Suppressor macrophage treated with lipopolysaccharide for 1 hour (primary cell): ENCODE results near the gene ZFYVE28.
"Not testable (repeated sequence)": the region's sequence is repeated elsewhere in the genome, so short reads cannot be mapped to it uniquely, and the experiment has no call there.

Source experiments
- DNase-seq, 3 donors: peaks; one replicate each; pipeline ENCODE4 v3.0.0-alpha.2; 2020 to 2022

ZFYVE28 gene

GRCh38 chr4:2446656-2447564, 28.5 kb upstream of the ZFYVE28 start:
- no peak for DNase-seq

GRCh38 chr4:2445571-2445970, 27.1 kb upstream of the ZFYVE28 start:
- DNase-seq, result no peak

- no peak for DNase-seq
Observed at GRCh38 chr4:2445130-2445529, 26.7 kb upstream of the ZFYVE28 start.

- DNase-seq, result no peak
Observed at GRCh38 chr4:2443956-2444740, 25.7 kb upstream of the ZFYVE28 start.

- DNase-seq, result no peak
Observed at GRCh38 chr4:2443061-2443730, 24.8 kb upstream of the ZFYVE28 start.

GRCh38 chr4:2442175-2442993, 23.9 kb upstream of the ZFYVE28 start:
- DNase-seq, result no peak

GRCh38 chr4:2441393-2442174, 23.1 kb upstream of the ZFYVE28 start:
- DNase-seq, result peak; percentile 74 to 87 (median 76)

GRCh38 chr4:2438822-2439718, 20.6 kb upstream of the ZFYVE28 start:
- DNase-seq, result no peak

GRCh38 chr4:2437475-2438215, 19.2 kb upstream of the ZFYVE28 start:
- no peak for DNase-seq

- DNase-seq, result no peak
Observed at GRCh38 chr4:2436761-2437474, 18.5 kb upstream of the ZFYVE28 start.

GRCh38 chr4:2436301-2436700, 17.9 kb upstream of the ZFYVE28 start:
- DNase-seq, result no peak

- DNase-seq, result no peak
Observed at GRCh38 chr4:2434420-2434819, 16.0 kb upstream of the ZFYVE28 start.

- DNase-seq, result no peak
Observed at GRCh38 chr4:2433609-2434350, 15.3 kb upstream of the ZFYVE28 start.

- DNase-seq, result peak; percentile 47 to 69 (median 58)
Observed at GRCh38 chr4:2432991-2433530, 14.6 kb upstream of the ZFYVE28 start.

GRCh38 chr4:2432004-2432403, 13.6 kb upstream of the ZFYVE28 start:
- no peak for DNase-seq

GRCh38 chr4:2429945-2430757, 11.7 kb upstream of the ZFYVE28 start:
- not testable (repeated sequence) for DNase-seq
